ENCODE data around the gene PRKAG3.

Gene PRKAG3

GRCh38 chr2:218839888-218840287 lies 8.3 kb upstream of the PRKAG3 start:
- no peak for DNase-seq (ENCODE audit: low read depth)

DNA sequence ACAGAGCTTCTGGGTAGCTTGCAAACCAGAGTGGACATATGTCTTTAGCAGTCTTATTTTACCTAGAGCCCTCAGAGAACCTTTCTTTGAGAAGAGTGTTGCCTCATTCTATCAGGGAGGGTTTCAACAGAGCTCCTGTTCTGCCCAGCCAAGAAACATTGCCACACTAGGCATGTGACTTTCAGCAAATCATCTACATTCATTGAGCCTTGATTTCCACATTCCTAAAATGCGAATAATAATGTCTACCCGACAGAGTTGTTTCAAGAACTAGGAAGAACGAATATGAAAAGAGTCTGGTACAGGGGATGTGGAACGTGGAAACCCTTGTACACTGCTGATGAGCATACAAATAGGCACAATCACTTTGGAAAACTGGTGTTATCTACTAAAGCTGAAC lies 7.8 kb upstream of the PRKAG3 start:
- DNase-seq (ENCODE audit: low read depth) = peak; percentile 61

DNA sequence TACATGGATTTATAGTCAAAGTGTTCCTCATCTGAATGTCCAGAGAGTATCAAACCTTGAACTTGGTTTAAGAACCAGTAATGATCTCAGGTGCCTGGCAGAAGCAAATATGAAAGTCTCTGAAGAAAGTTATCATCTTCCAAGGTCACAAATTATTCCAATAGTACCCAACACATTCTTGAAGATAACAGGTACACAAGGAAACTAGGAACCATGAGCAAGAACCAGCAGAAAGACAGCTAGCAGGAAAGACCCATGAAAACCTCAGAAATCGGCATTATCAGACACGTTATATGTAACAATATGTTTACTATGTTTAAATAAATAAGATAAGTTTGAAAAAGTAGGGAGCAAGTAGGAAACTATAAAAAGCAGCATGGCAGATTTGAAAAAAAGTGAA lies 5.9 kb upstream of the PRKAG3 start:
- DNase-seq (ENCODE audit: low read depth) = no peak

DNA sequence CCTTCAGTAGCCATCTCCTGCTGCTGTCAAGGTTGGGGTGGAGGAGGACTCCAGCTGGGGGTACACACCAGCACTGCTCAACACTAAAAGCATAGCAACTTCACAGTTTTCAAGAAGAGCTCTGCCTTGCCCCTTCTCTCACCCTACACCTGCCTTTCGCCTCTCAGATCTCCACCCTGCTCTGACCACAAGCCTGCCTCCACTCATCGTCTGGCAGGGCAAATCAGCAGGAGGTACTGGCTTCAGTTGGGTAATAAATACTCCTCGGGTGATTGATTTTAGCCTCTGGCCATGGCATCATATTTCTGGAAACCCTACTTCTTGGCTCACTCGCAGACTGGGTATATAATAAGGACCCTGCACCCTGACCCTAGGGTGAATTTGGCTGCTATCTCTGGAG lies 3.1 kb upstream of the PRKAG3 start:
- DNase-seq (ENCODE audit: low read depth) = no peak

GRCh38 chr2:218833023-218833609 lies 1.5 kb upstream of the PRKAG3 start:
- DNase-seq (ENCODE audit: low read depth) = no peak

DNA sequence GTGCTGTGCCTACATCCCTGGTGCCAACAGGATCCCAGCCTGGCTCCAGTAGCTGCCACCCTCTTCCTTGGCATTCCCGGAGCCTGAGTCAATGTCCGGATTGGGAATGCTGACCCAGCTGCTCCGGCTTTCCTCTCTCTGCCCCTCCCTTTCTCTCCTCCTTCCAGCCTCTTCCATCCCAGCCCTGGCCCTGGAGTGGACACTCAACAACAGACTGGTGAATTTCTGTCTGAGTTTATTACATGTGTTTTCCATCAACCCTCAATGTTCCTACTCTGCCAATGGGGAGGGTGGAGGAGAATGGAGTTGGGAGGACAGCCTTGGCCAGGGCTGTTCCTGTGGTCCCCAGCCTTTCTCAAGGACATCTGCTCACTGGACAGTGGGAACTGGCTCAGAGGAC lies 917 bp upstream of the PRKAG3 start:
- DNase-seq (ENCODE audit: low read depth) = peak; percentile 53

DNA sequence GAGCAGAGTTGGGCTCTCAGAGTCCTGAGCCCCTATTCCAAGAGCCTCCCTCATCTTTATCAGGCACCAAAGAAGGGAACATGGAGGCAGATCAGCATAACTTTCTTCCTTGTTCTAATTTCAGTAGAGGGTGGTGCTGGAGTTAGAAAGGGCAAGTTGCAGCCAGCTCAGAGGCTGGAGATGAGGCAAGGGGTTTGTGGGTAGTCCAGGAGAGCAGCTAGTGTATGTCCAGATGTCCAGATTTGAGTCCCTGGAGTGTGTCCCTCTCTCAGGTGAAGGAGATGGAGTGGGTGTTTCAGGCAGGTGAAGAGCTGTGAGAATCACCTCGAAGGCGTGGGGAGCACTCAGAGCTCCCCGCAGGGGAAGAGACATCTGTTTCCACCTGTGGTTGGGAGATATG lies 478 bp upstream of the PRKAG3 start:
- DNase-seq (ENCODE audit: low read depth) = no peak

DNA sequence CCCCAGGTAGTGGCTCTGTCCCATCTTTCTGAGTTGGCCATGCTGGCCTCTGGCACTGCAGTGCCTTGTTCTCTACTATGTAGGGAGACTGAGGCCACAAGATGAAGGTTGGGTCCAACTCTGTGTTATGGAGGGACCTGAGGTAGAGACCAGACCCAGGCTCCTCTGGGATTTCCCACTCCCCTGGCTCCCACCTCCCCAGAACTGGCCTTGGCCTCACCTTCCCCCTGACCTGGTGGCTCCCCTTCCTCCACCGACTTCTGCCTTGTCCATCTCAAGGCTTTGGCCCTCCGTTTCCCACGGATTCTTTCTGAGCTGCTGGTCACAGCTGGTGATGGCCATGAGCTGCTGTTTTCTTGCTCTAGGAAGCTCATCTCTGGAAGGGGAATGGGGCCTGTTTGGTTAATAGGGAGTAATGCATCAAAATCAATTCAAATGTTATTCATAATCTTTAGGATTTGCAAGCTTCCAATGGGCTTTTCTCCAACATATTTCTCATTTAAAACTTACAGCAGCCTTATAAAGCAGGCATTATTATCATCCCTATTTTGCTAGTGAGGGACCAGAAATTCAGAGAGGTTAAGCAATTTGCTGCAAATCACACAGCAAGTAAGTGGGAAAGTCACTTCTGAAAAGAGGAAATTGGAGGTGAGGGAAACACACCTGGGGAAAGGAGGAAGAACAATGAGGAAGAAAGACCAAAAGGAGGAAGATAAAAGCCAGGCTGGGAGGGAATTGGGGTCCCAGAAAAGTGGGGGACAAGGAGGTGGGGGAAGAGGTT lies 887 bp downstream of the PRKAG3 start:
- DNase-seq (ENCODE audit: low read depth) = no peak

GRCh38 chr2:218829868-218830451 lies 1.6 kb downstream of the PRKAG3 start:
- no peak for DNase-seq (ENCODE audit: low read depth)

- no peak for DNase-seq (ENCODE audit: low read depth)
Observed at GRCh38 chr2:218828477-218828778, 3.2 kb downstream of the PRKAG3 start.

GRCh38 chr2:218827701-218828476 lies 3.7 kb downstream of the PRKAG3 start:
- DNase-seq (ENCODE audit: low read depth) = no peak

- DNase-seq (ENCODE audit: low read depth) = no peak
Observed at GRCh38 chr2:218826791-218827190, 4.8 kb downstream of the PRKAG3 start.

DNA sequence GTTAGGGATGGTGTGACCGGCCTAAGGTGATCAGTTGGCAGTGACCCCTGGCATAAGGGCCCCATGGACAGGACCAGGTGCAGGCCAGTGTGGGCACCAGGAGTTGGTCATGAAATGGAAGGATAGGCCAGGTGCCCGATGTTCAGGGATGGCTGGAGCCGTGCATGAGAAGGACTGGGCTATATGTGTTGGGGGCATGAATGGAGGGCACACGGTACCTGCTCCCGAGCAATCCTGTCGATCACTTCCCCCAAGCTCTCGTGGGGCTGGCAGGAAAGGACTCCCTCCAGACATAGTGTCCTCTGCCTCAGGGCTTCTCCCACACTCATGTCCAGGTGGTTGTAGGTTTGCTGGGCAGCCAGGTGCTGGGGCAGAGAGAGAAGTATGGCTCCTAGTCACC lies 7.6 kb downstream of the PRKAG3 start:
- DNase-seq (ENCODE audit: low read depth) = no peak

DNA sequence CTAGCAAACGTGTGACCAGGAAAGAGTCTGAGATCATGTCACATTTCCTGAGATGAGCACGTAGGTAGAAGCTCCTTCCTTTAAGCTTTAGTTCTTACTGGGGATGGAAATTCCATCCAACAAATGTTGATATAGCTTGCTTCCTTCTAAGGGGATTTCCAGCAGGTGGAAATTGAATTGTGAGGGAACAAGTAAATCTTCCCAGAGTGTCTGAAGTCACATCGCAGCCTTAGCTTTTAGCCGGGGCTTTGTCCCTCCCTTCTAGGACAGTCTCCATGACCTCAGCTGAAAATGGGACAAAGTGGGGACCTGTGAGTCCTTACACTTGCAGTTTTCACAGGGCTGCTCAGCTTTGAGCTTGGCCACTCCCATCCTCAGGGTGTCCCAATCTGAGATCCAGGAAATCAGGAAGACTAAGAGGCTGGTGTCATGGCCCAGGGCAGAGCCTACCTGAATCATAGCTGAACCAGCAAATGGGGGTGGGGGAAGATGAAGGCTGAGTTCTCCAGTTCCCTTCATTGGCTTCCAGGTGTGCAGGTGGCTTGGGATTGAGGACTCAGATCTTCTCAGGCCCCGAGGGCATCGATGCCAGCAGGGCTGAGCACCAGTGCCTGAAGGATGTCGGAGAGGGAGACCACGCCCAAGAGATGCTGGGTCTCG lies 8.3 kb downstream of the PRKAG3 start:
- no peak for DNase-seq (ENCODE audit: low read depth)

GRCh38 chr2:218822622-218823021 lies 9.0 kb downstream of the PRKAG3 start:
- no peak for DNase-seq (ENCODE audit: low read depth)

DNA sequence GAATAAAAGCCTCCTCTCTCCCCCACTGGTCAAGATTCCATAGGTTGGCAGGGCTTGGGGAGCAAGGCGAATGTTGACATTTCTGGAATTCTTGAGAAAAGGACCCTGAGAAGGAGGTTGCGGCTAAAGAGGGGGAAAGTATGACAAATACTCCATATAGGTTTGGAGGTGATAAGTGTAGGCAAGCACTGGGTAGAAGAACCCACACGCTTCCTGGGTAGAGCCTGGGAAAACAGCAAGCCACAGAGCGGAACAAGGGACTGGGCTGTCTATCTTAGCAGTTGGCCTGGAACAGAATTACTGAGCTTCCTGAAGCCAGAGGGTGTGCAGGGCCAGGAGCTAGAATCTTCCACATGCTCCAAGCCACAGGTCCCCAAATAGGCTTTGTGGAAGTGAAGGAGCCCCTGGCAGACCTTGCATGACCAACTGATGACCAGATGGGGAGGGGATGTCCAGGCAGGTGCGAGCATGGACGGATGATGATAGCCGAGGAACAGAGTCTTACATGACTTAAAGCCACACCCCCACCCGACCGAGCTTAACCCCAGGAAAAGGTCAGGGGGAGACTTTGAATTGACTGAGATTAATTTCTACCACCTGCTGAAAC lies 9.9 kb downstream of the PRKAG3 start:
- DNase-seq (ENCODE audit: low read depth) = no peak

DNA sequence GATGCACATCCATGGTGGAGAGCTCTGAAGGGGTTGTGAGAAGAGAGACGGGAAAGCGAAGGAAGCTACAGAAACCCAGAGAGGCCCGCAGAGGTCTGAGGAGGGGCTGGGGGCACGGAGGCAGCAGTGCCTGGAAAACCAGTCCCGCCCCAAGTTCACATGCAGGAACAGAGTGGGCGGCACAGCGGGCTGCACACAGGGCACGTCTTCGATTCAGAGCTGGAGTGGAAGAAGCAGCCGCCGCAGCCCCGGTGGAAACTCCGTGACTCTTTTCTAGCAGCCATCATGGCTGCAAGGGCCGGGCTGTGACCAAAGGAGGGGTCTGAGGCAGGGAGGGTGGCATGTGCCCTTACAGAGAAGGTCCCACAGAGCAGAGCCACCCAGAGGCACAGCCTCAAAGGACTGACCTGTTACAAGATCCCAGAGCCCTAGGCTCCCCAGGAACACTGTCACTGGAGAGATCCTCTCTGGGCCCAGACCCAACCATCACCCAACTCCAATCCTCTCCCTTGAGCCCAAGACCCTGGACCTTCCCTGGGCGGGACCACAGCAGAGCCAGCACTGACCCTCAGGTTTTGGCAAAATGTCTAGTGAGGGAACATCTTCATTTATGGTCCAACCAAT lies 10.7 kb downstream of the PRKAG3 start:
- DNase-seq (ENCODE audit: low read depth) = no peak

DNA sequence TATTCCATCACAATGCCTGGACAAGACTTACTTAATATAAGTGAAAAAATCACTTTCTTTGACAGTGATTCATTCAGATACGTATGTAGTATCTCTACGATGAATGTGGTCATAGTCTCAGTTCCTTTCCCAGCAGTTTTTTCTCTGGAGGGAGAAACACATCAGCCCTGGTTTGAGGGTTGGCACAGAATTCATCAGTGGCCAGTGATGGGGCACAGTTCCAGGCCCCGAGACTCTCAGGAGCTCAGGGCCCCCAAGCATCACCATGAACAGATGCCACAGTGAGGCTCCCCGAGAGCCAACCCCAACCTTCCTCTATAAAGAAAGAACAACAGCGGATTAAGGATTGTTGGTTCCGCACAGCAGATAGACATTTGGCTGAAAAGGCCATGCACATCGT lies 12.5 kb downstream of the PRKAG3 start:
- DNase-seq (ENCODE audit: low read depth) = peak; percentile 35

DNA sequence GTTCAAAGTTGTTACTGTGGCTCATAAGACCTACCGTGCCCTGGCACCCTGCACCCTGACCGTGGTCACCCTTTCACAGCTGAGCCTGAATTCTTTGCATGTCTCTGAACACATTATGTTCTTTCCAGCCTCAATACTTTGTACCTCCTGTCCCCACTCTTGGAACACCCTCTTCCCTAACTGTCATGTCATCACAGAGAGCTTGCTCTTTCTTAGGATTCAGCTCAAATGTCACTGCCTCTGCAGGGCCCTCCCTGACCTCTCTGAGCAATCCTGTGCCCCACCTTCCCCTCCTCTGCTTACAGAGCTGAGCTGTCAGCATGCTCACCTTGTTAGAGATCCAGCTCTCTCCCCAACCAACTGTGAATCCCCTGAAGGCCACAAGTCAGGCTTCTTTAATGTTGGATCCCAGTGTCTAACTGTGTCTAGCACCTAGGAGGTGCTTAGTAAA lies 15.0 kb downstream of the PRKAG3 start:
- no peak for DNase-seq (ENCODE audit: low read depth)

GRCh38 chr2:218815649-218816048 lies 16.0 kb downstream of the PRKAG3 start:
- no peak for DNase-seq (ENCODE audit: low read depth)

GRCh38 chr2:218815244-218815637 lies 16.4 kb downstream of the PRKAG3 start:
- DNase-seq (ENCODE audit: low read depth) = no peak
